PFSK-1 (cell line): ENCODE results near the gene SRPK2.

Experiments
- POLR2AphosphoS5 ChIP-seq: IDR thresholded peaks from 2 replicates; pipeline ENCODE4 v1.6.1; 2012; ENCODE audit warnings: low read depth, mild to moderate bottlenecking, control low read depth, low read length, moderate library complexity
- TAF1 ChIP-seq: IDR thresholded peaks from 2 replicates; pipeline ENCODE4 v1.6.1; 2012; ENCODE audit warnings: low read length, control low read depth, borderline replicate concordance; ENCODE audit not compliant: insufficient read depth

GRCh38 chr7:105180002-105180401, 208.7 kb downstream of the SRPK2 start:
- TF ChIP-seq POLR2AphosphoS5 (no peak), TAF1 (no peak)
